Suprapubic skin (tissue), 4 donors: ENCODE measurements around the gene INPP4B. TPM values are rescaled to one million over a fixed set of nuclear protein-coding genes. Genes with fewer than 3 reads are reported as not detected.

Experiments
- DNase-seq, 2 donors: peaks; one replicate each; pipeline ENCODE4 v3.0.0-alpha.2; 2019; ENCODE audit warnings: low spot score in 2 of 2
- H3K27ac ChIP-seq: fragments of 200-600 bp; sonication (generic); one replicate; pipeline ENCODE4 v1.5.1; 2019
- H3K27me3 ChIP-seq: fragments of 200-600 bp; sonication (generic); one replicate; pipeline ENCODE4 v1.5.1; 2019
- H3K36me3 ChIP-seq: fragments of 200-600 bp; sonication (generic); one replicate; pipeline ENCODE4 v1.5.1; 2019
- H3K4me1 ChIP-seq: fragments of 200-600 bp; sonication (generic); one replicate; pipeline ENCODE4 v1.5.1; 2019
- H3K4me3 ChIP-seq: fragments of 200-600 bp; sonication (generic); one replicate; pipeline ENCODE4 v1.5.1; 2019; ENCODE audit warnings: mild to moderate bottlenecking
- H3K9me3 ChIP-seq: fragments of 200-600 bp; sonication (generic); one replicate; pipeline ENCODE4 v1.5.1; 2019
- CTCF ChIP-seq, 2 donors: fragments of 200-600 bp in 1 of 2; fragments of 450-650 bp in 1 of 2; sonication (generic) in 1 of 2; IDR thresholded peaks; one replicate each; pipeline ENCODE4 v1.5.1; 2016 to 2019; ENCODE audit warnings: antibody characterized with exemption in 2 of 2, mild to moderate bottlenecking in 1 of 2, moderate library complexity in 1 of 2
- EP300 ChIP-seq: sonication (generic); formaldehyde crosslinking; IDR thresholded peaks from one replicate; pipeline ENCODE4 v1.6.1; 2017; ENCODE audit warnings: antibody characterized with exemption
- POLR2A ChIP-seq, 2 donors: fragments of 450-650 bp; IDR thresholded peaks; one replicate each; pipeline ENCODE4 v1.6.1; 2017; ENCODE audit warnings: antibody characterized with exemption in 2 of 2, mild to moderate bottlenecking in 2 of 2, moderate library complexity in 2 of 2
- POLR2AphosphoS5 ChIP-seq, 3 donors: sonication (generic); formaldehyde crosslinking; IDR thresholded peaks; one replicate each; pipeline ENCODE4 v1.6.1; 2017; ENCODE audit warnings: antibody characterized with exemption in 3 of 3
- WGBS: methylation state at CpG from one replicate; pipeline ENCODE4 v1.1.5; 2018; 5-methylcytosine and 5-hydroxymethylcytosine counted together
- total RNA-seq, 4 donors: library from RNA; depleted of rRNA; stranded (reverse); fragments of >200 nt; gene quantifications; one replicate each; pipeline ENCODE4 v1.1.0, GENCODE V29; 2016

The INPP4B gene
- total RNA-seq, 4 donors from 2014 or later: 12.4 to 27.4 (median 17.4) TPM

- Histone ChIP-seq H3K27me3 (no peaks in the 10 kb centered on the region), H3K4me1 (no peaks in the 10 kb centered on the region), H3K36me3 (no peaks in the 10 kb centered on the region), H3K4me3 (no peak overlapping the region), H3K27ac (no peak overlapping the region), H3K9me3 (no peaks in the 10 kb centered on the region)
- TF ChIP-seq POLR2AphosphoS5 (IDR thresholded peaks at IDR 0.05): no peak
- no peak for TF ChIP-seq EP300
- TF ChIP-seq CTCF (IDR thresholded peaks at IDR 0.05): no peak
- no peak for DNase-seq
- 96% methylated on average over 2 of the region's 2 CpGs for WGBS
Measured at GRCh38 chr4:142637614-142638013, 208.5 kb downstream of the INPP4B start.

GRCh38 chr4:142631836-142632235 is 214.3 kb downstream of the INPP4B start:
- H3K9me3 ChIP-seq: no peaks in the 10 kb centered on the region
- DNase-seq: no peak
- 76% methylated on average over 2 of the region's 2 CpGs for WGBS
- no peak for TF ChIP-seq POLR2A (IDR thresholded peaks at IDR 0.05)
- no peak for TF ChIP-seq EP300
- TF ChIP-seq CTCF (IDR thresholded peaks at IDR 0.05): no peak
- no peak for TF ChIP-seq POLR2AphosphoS5 (IDR thresholded peaks at IDR 0.05)
- H3K4me3 ChIP-seq: no peak overlapping the region
- no peaks in the 10 kb centered on the region for H3K36me3 ChIP-seq
- no peaks in the 10 kb centered on the region for H3K27me3 ChIP-seq
- H3K27ac ChIP-seq: no peak overlapping the region
- H3K4me1 ChIP-seq: no peaks in the 10 kb centered on the region

GRCh38 chr4:142615324-142615665 is 230.8 kb downstream of the INPP4B start:
- Histone ChIP-seq H3K27me3 (no peaks in the 10 kb centered on the region), H3K36me3 (no peaks in the 10 kb centered on the region), H3K9me3 (no peaks in the 10 kb centered on the region), H3K4me1 (no peaks in the 10 kb centered on the region), H3K27ac (no peak overlapping the region), H3K4me3 (no peak overlapping the region)
- 90% methylated on average over 2 of the region's 2 CpGs for WGBS
- TF ChIP-seq POLR2AphosphoS5 (IDR thresholded peaks at IDR 0.05) (no peak), POLR2A (IDR thresholded peaks at IDR 0.05) (no peak), CTCF (IDR thresholded peaks at IDR 0.05) (no peak), EP300 (no peak)
- DNase-seq: no peak

GRCh38 chr4:142614621-142615323 is 231.3 kb downstream of the INPP4B start:
- TF ChIP-seq EP300 (no peak), CTCF (IDR thresholded peaks at IDR 0.05) (no peak), POLR2A (IDR thresholded peaks at IDR 0.05) (no peak), POLR2AphosphoS5 (IDR thresholded peaks at IDR 0.05) (no peak)
- H3K9me3 ChIP-seq: no peaks in the 10 kb centered on the region
- no peak overlapping the region for H3K4me3 ChIP-seq
- H3K27ac ChIP-seq: no peak overlapping the region
- H3K4me1 ChIP-seq: no peaks in the 10 kb centered on the region
- no peaks in the 10 kb centered on the region for H3K27me3 ChIP-seq
- no peaks in the 10 kb centered on the region for H3K36me3 ChIP-seq
- DNase-seq: no peak
- WGBS: 94% methylated on average over 2 of the region's 2 CpGs

GRCh38 chr4:142607976-142608375 is 238.1 kb downstream of the INPP4B start:
- DNase-seq: no peak
- Histone ChIP-seq H3K27ac (no peak overlapping the region), H3K9me3 (peaks cover 14% of the 10 kb centered on the region), H3K4me3 (no peak overlapping the region), H3K27me3 (no peaks in the 10 kb centered on the region), H3K36me3 (no peaks in the 10 kb centered on the region), H3K4me1 (no peaks in the 10 kb centered on the region)
- 89% methylated on average over 1 of the region's 1 CpG for WGBS
- TF ChIP-seq EP300 (no peak), CTCF (IDR thresholded peaks at IDR 0.05) (no peak), POLR2AphosphoS5 (IDR thresholded peaks at IDR 0.05) (no peak), POLR2A (IDR thresholded peaks at IDR 0.05) (no peak)
